ENCODE results near the gene GREM2. TPM values are rescaled to one million over a fixed set of nuclear protein-coding genes. Genes with fewer than 3 reads are reported as not detected.

The GREM2 gene
- total RNA-seq, 4 donors from 2014 or later = 0.83 to 3.1 (median 2.8) TPM

DNA sequence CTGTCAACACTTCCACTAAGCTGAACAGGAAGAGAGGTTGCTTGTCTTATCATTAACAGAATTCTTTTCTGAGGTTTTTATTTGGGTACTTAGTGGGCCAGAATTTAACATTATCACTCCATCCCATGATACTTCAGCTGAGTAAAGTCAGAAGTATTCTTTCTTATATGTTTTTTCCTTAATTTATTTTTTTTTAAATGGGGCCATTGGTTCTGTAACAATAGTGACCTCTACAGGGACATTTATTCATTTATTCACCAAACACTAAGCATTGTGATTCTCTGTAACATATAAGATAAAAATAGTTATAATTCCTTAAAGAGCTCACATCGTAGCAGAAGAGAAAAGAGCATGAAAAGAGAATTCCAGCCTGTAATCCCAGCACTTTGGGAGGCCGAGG lies 9.8 kb downstream of the GREM2 start:
- Histone ChIP-seq H3K27me3 (no peaks in the 10 kb centered on the region), H3K4me3 (no peak overlapping the region), H3K9me3 (no peaks in the 10 kb centered on the region), H3K27ac (replicated peaks in 1 of 4) (no peak overlapping the region), H3K36me3 (no peaks in the 10 kb centered on the region), H3K4me1 (peaks cover 0 to 7% (median 2%) of the 10 kb centered on the region in 4 donors)
- no peak for DNase-seq (ENCODE audit: extremely low spot score)
- WGBS = 73% methylated on average over 2 of the region's 2 CpGs
- TF ChIP-seq, protein P1, sequence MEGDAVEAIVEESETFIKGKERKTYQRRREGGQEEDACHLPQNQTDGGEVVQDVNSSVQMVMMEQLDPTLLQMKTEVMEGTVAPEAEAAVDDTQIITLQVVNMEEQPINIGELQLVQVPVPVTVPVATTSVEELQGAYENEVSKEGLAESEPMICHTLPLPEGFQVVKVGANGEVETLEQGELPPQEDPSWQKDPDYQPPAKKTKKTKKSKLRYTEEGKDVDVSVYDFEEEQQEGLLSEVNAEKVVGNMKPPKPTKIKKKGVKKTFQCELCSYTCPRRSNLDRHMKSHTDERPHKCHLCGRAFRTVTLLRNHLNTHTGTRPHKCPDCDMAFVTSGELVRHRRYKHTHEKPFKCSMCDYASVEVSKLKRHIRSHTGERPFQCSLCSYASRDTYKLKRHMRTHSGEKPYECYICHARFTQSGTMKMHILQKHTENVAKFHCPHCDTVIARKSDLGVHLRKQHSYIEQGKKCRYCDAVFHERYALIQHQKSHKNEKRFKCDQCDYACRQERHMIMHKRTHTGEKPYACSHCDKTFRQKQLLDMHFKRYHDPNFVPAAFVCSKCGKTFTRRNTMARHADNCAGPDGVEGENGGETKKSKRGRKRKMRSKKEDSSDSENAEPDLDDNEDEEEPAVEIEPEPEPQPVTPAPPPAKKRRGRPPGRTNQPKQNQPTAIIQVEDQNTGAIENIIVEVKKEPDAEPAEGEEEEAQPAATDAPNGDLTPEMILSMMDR (IDR thresholded peaks at IDR 0.05) = no peak
- TF ChIP-seq POLR2A (IDR thresholded peaks at IDR 0.05; ENCODE audit: low read depth) (no peak), EP300 (IDR thresholded peaks at IDR 0.05) (no peak), POLR2AphosphoS5 (IDR thresholded peaks at IDR 0.05) (no peak)
- intact Hi-C loops (cut with DNase I) = no loop called here

DNA sequence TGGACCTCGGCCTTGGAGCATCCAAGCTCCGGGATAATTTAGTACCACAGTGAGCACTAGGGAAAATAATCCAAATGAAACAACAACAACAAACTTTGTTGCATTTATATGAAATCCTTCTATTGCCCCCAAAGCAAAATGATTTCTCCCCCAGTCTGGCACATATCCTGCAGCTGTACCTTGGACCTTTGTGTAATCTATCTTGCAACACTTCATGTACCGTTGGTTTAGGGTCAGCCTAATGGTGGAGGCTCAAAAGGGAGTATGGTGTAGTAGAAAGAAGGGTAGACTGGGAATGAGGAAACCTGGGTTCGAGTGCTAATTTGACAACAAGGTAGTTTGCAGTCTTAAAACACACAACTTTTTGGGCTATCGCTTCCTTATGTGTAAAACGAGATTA lies 12.1 kb downstream of the GREM2 start:
- 76% methylated on average over 6 of the region's 6 CpGs for WGBS
- Histone ChIP-seq H3K27ac (replicated peaks in 1 of 4) (no peak overlapping the region), H3K36me3 (no peaks in the 10 kb centered on the region), H3K4me3 (no peak overlapping the region), H3K9me3 (no peaks in the 10 kb centered on the region), H3K27me3 (no peaks in the 10 kb centered on the region), H3K4me1 (peaks cover 0 to 14% (median 9%) of the 10 kb centered on the region in 4 donors)
- intact Hi-C loops (cut with DNase I) = no loop called here
- TF ChIP-seq POLR2A (IDR thresholded peaks at IDR 0.05; ENCODE audit: low read depth) (no peak), EP300 (IDR thresholded peaks at IDR 0.05) (no peak), POLR2AphosphoS5 (IDR thresholded peaks at IDR 0.05) (no peak)
- TF ChIP-seq, protein P1 (IDR thresholded peaks at IDR 0.05) = no peak
- no peak for DNase-seq (ENCODE audit: extremely low spot score)

DNA sequence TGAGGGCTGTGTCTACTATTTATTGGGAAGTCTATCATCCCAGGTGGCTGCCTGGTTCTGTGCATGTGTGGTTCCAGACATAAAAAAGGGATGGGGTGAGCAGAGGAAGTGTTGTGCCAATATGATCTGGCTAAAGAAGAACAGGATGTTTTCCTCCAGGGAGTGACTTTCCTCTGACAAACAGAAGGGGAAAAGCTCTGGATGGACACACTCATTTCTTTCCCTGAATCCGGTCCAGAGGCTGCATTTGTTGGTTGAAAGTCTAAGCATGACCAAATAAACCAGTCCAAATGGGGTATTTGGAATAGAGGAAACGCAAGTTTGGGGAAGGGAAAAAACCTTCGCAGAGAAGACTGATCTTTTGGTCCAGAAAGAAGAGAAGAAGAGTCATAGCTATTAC lies 12.7 kb downstream of the GREM2 start:
- Histone ChIP-seq H3K27ac (replicated peaks in 1 of 4) (no peak overlapping the region), H3K4me1 (peaks cover 0 to 14% (median 9%) of the 10 kb centered on the region in 4 donors), H3K36me3 (no peaks in the 10 kb centered on the region), H3K27me3 (no peaks in the 10 kb centered on the region), H3K9me3 (no peaks in the 10 kb centered on the region), H3K4me3 (no peak overlapping the region)
- TF ChIP-seq POLR2AphosphoS5 (IDR thresholded peaks at IDR 0.05) (no peak), EP300 (IDR thresholded peaks at IDR 0.05) (no peak), POLR2A (IDR thresholded peaks at IDR 0.05; ENCODE audit: low read depth) (no peak)
- TF ChIP-seq, protein P1 (IDR thresholded peaks at IDR 0.05) = no peak
- DNase-seq (ENCODE audit: extremely low spot score) = no peak
- 89% methylated on average over 3 of the region's 3 CpGs for WGBS
- intact Hi-C loops (cut with DNase I) = no loop called here

DNA sequence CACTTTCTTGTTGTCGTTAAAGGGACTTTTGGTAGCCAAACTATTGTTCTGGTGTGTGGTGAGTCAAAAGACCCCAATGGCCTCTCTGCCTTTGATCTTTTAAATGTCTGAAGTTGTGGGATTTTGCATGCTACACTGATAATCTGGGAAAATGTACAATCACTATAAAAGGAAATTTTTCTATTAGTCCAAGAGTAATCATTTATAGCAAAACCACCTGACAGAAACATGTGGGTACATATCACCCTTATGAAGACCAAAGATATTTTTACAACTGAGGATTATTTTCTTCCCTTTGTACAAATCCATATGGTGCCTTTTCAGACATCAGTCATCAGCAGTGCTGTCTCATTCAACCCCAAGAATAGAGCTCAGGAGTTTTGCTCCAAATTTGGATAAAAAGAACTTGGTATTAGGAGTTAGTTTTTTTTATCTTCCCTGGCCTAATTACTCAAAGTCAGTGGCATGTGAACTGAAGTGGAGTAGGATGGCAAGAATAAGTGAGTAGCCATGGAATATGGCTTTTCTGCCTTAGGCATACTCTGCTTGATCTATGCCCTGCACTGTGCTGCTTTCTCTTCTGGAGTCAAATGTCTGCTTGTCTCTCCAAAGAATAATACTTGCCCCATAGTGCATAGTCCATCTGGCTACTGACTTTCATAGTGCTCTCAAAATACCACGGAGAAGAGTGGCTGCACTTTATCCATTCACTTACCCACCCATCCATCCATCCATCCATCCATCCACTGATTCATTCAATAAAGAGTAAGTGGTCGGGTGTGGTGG lies 13.5 kb downstream of the GREM2 start:
- Histone ChIP-seq H3K4me1 (peaks cover 0 to 14% (median 9%) of the 10 kb centered on the region in 4 donors), H3K36me3 (no peaks in the 10 kb centered on the region), H3K27ac (replicated peaks in 1 of 4) (peak overlapping the region in 3 of 4 donors; percentile 38 to 56 (median 50)), H3K4me3 (no peak overlapping the region), H3K9me3 (no peaks in the 10 kb centered on the region), H3K27me3 (no peaks in the 10 kb centered on the region)
- no peak for DNase-seq (ENCODE audit: extremely low spot score)
- 76% methylated on average over 3 of the region's 3 CpGs for WGBS
- intact Hi-C loops (cut with DNase I) = no loop called here
- TF ChIP-seq POLR2AphosphoS5 (IDR thresholded peaks at IDR 0.05) = no peak
- no peak for TF ChIP-seq POLR2A (IDR thresholded peaks at IDR 0.05; ENCODE audit: low read depth)
- no peak for TF ChIP-seq EP300 (IDR thresholded peaks at IDR 0.05)
- TF ChIP-seq, protein P1 (IDR thresholded peaks at IDR 0.05) = no peak

All from esophagus muscularis mucosa (tissue), 4 donors.